Neural cell (in vitro differentiated cells): Measurements from ENCODE around the gene SLC25A25.

Experiments used
- EP300 ChIP-seq: fragments of 450-650 bp; conservative IDR thresholded peaks from 2 replicates; pipeline ENCODE4 v1.6.1; 2014; ENCODE audit warnings: antibody characterized with exemption, mild to moderate bottlenecking, moderate library complexity; ENCODE audit not compliant: poor library complexity, severe bottlenecking
- EZH2 ChIP-seq: fragments of 200-600, 300-800 bp; shearing (Covaris generic), sonication (generic); IDR thresholded peaks from 2 replicates; pipeline ENCODE4 v1.6.1; 2014; ENCODE audit warnings: antibody characterized with exemption, low read length, borderline replicate concordance, mild to moderate bottlenecking; ENCODE audit not compliant: insufficient read depth, poor library complexity, severe bottlenecking
- MXI1 ChIP-seq: fragments of 450-650 bp; conservative IDR thresholded peaks from 2 replicates; pipeline ENCODE4 v1.6.1; 2014; ENCODE audit warnings: antibody characterized with exemption, mild to moderate bottlenecking; ENCODE audit not compliant: poor library complexity, severe bottlenecking
- POLR2AphosphoS5 ChIP-seq: IDR thresholded peaks from 2 replicates; pipeline ENCODE4 v1.6.1; 2012
- RAD21 ChIP-seq: fragments of 450-650 bp; conservative IDR thresholded peaks from 2 replicates; pipeline ENCODE4 v1.6.1; 2014; ENCODE audit warnings: antibody characterized with exemption, mild to moderate bottlenecking, moderate library complexity
- TAF1 ChIP-seq: IDR thresholded peaks from 2 replicates; pipeline ENCODE4 v1.6.1; 2012; ENCODE audit warnings: low read depth
- TF ChIP-seq, protein P1 (sequence below): fragments of 450-650 bp; IDR thresholded peaks from 2 replicates; pipeline ENCODE4 v1.5.1; 2014; ENCODE audit warnings: antibody characterized with exemption, mild to moderate bottlenecking, moderate library complexity; ENCODE audit not compliant: poor library complexity, severe bottlenecking

GRCh38 chr9:128066713-128067644, 1.1 kb upstream of the SLC25A25 start, which contains the start of gene NAIF1:
- TF ChIP-seq, protein P1, sequence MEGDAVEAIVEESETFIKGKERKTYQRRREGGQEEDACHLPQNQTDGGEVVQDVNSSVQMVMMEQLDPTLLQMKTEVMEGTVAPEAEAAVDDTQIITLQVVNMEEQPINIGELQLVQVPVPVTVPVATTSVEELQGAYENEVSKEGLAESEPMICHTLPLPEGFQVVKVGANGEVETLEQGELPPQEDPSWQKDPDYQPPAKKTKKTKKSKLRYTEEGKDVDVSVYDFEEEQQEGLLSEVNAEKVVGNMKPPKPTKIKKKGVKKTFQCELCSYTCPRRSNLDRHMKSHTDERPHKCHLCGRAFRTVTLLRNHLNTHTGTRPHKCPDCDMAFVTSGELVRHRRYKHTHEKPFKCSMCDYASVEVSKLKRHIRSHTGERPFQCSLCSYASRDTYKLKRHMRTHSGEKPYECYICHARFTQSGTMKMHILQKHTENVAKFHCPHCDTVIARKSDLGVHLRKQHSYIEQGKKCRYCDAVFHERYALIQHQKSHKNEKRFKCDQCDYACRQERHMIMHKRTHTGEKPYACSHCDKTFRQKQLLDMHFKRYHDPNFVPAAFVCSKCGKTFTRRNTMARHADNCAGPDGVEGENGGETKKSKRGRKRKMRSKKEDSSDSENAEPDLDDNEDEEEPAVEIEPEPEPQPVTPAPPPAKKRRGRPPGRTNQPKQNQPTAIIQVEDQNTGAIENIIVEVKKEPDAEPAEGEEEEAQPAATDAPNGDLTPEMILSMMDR = peak; percentile 54
- no peak for TF ChIP-seq MXI1
- TF ChIP-seq POLR2AphosphoS5 = no peak
- TF ChIP-seq EZH2 = no peak
- no peak for TF ChIP-seq EP300
- no peak for TF ChIP-seq RAD21
- no peak for TF ChIP-seq TAF1
